OCI-LY3 (cell line): ENCODE measurements around the gene SLC6A6.

Experiments
- H2AFZ ChIP-seq: fragments of 200-600, 300-600 bp; shearing (Covaris generic); 2 replicates; pipeline ENCODE4 v1.6.0; 2014; ENCODE audit warnings: antibody characterized with exemption, low read depth, low read length
- H3K27ac ChIP-seq: fragments of 200-600, 300-600 bp; sonication (generic); 2 replicates; pipeline ENCODE4 v1.5.1; 2014; ENCODE audit warnings: mild to moderate bottlenecking, low read length, moderate library complexity, mixed read lengths
- H3K27me3 ChIP-seq: fragments of 200-600, 300-600 bp; sonication (generic); 2 replicates; pipeline ENCODE4 v1.6.1; 2014; ENCODE audit warnings: low read depth, low read length, mixed read lengths
- H3K36me3 ChIP-seq: fragments of 200-600, 300-600 bp; sonication (generic); replicated peaks from 2 replicates; pipeline ENCODE3; 2014; ENCODE audit warnings: low read depth, low read length, mixed read lengths
- H3K4me1 ChIP-seq: fragments of 300-600, 200-600 bp; sonication (generic); 2 replicates; pipeline ENCODE4 v1.6.1; 2014; ENCODE audit warnings: low read length, mixed read lengths
- H3K4me2 ChIP-seq: fragments of 200-600, 300-600 bp; sonication (generic); 2 replicates; pipeline ENCODE4 v1.6.1; 2014; ENCODE audit warnings: low read length, mixed read lengths
- H3K4me3 ChIP-seq: fragments of 300-600, 200-600 bp; sonication (generic); 2 replicates; pipeline ENCODE4 v1.5.1; 2014; ENCODE audit warnings: antibody characterized with exemption, mild to moderate bottlenecking, low read length, moderate library complexity
- H3K79me2 ChIP-seq: fragments of 300-600, 200-600 bp; shearing (Covaris generic); 2 replicates; pipeline ENCODE4 v1.6.1; 2014; ENCODE audit warnings: mild to moderate bottlenecking, low read length, mixed read lengths
- H3K9ac ChIP-seq: fragments of 300-600, 200-600 bp; shearing (Covaris generic); 2 replicates; pipeline ENCODE4 v1.6.0; 2014; ENCODE audit warnings: mild to moderate bottlenecking, low read length, moderate library complexity
- H3K9me3 ChIP-seq: fragments of 200-600, 300-600 bp; shearing (Covaris generic); 2 replicates; pipeline ENCODE4 v1.6.1; 2014; ENCODE audit warnings: low read length, mixed read lengths; ENCODE audit not compliant: insufficient read depth
- H4K20me1 ChIP-seq: fragments of 200-600, 300-600 bp; sonication (generic); 2 replicates; pipeline ENCODE4 v1.6.1; 2016; ENCODE audit warnings: low read length, mixed read lengths; ENCODE audit not compliant: insufficient read depth
- EZH2phosphoT487 ChIP-seq: fragments of 200-600 bp; shearing (Covaris generic); IDR thresholded peaks from 2 replicates; pipeline ENCODE4 v1.6.1; 2018; ENCODE audit warnings: antibody characterized with exemption, mixed run types, low read depth
- TF ChIP-seq, protein P1 (sequence below): fragments of 200-600, 300-600 bp; sonication (generic); IDR thresholded peaks from 2 replicates; pipeline ENCODE4 v1.5.1; 2014; ENCODE audit warnings: antibody characterized with exemption, low read length, low read depth

The SLC6A6 gene

GRCh38 chr3:14475621-14476020 is 73.2 kb downstream of the SLC6A6 start:
- Histone ChIP-seq H3K4me2 (no peak overlapping the region), H3K9me3 (no peaks in the 10 kb centered on the region), H3K27ac (no peak overlapping the region), H3K27me3 (no peaks in the 10 kb centered on the region), H3K9ac (no peak overlapping the region), H3K36me3 (peaks cover 92% of the 10 kb centered on the region), H3K4me1 (no peaks in the 10 kb centered on the region), H4K20me1 (0 out of 2 replicates have a peak, but pooled peaks cover 2% of the 10 kb centered on the region), H3K79me2 (no peaks in the 10 kb centered on the region), H2AFZ (no peak overlapping the region), H3K4me3 (no peak overlapping the region)
- TF ChIP-seq, protein P1, sequence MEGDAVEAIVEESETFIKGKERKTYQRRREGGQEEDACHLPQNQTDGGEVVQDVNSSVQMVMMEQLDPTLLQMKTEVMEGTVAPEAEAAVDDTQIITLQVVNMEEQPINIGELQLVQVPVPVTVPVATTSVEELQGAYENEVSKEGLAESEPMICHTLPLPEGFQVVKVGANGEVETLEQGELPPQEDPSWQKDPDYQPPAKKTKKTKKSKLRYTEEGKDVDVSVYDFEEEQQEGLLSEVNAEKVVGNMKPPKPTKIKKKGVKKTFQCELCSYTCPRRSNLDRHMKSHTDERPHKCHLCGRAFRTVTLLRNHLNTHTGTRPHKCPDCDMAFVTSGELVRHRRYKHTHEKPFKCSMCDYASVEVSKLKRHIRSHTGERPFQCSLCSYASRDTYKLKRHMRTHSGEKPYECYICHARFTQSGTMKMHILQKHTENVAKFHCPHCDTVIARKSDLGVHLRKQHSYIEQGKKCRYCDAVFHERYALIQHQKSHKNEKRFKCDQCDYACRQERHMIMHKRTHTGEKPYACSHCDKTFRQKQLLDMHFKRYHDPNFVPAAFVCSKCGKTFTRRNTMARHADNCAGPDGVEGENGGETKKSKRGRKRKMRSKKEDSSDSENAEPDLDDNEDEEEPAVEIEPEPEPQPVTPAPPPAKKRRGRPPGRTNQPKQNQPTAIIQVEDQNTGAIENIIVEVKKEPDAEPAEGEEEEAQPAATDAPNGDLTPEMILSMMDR = no peak
- TF ChIP-seq EZH2phosphoT487 = no peak

DNA sequence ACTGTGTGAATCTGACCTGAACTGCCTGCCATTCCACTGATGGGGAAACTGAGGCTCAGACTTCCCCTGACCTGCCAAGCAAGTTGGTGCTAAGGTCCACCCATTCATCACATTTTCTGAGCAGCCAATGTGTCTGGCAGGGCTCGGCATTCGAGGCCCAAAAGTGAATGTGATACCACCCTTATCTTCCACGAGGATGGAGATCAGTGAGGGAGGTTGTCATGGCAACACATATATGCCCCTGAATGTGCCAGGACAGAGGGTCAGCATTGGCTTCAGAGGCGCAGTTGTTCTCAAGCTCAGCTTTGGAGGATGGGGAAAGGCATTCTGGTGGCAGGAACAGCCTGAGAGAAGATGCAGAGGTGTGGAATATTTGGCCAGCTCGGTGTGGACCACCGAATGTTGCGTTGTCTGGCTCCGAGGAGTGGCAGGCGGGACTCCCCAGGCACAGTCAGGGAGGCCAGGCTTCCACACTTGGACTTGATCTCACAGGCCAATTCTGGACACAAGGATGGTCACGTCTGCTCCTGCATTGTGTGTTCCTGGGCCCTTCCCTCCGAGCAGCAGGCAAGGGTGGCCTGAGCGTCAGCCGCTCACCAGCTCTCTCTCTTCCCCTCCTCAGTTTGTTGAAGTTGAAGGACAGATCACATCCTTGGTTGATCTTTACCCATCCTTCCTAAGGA is 74.3 kb downstream of the SLC6A6 start:
- Histone ChIP-seq H3K27me3 (no peaks in the 10 kb centered on the region), H3K79me2 (no peaks in the 10 kb centered on the region), H2AFZ (no peak overlapping the region), H3K4me3 (no peak overlapping the region), H3K36me3 (peaks cover 93% of the 10 kb centered on the region), H3K9me3 (no peaks in the 10 kb centered on the region), H3K4me1 (no peaks in the 10 kb centered on the region), H3K27ac (no peak overlapping the region), H4K20me1 (0 out of 2 replicates have a peak, but pooled peaks cover 4% of the 10 kb centered on the region), H3K4me2 (no peak overlapping the region), H3K9ac (no peak overlapping the region)
- TF ChIP-seq, protein P1 = no peak
- no peak for TF ChIP-seq EZH2phosphoT487

GRCh38 chr3:14477311-14477935 is 75.0 kb downstream of the SLC6A6 start:
- no peaks in the 10 kb centered on the region for H3K79me2 ChIP-seq
- H3K9ac ChIP-seq = no peak overlapping the region
- 0 out of 2 replicates have a peak, but pooled peaks cover 4% of the 10 kb centered on the region for H4K20me1 ChIP-seq
- H3K4me3 ChIP-seq = no peak overlapping the region
- no peak for TF ChIP-seq EZH2phosphoT487
- peaks cover 91% of the 10 kb centered on the region for H3K36me3 ChIP-seq
- no peak overlapping the region for H2AFZ ChIP-seq
- H3K9me3 ChIP-seq = no peaks in the 10 kb centered on the region
- H3K4me1 ChIP-seq = no peaks in the 10 kb centered on the region
- H3K27ac ChIP-seq = no peak overlapping the region
- H3K4me2 ChIP-seq = no peak overlapping the region
- H3K27me3 ChIP-seq = no peaks in the 10 kb centered on the region

GRCh38 chr3:14478956-14479550 is 76.6 kb downstream of the SLC6A6 start:
- Histone ChIP-seq H4K20me1 (0 out of 2 replicates have a peak, but pooled peaks cover 4% of the 10 kb centered on the region), H3K27me3 (no peaks in the 10 kb centered on the region), H3K4me3 (no peak overlapping the region), H3K9me3 (no peaks in the 10 kb centered on the region), H3K4me2 (no peak overlapping the region), H3K27ac (no peak overlapping the region), H2AFZ (no peak overlapping the region), H3K79me2 (no peaks in the 10 kb centered on the region), H3K9ac (no peak overlapping the region), H3K36me3 (peaks cover 88% of the 10 kb centered on the region), H3K4me1 (no peaks in the 10 kb centered on the region)
- TF ChIP-seq EZH2phosphoT487 = no peak
- TF ChIP-seq, protein P1 = no peak
